Fibroblast of lung (primary cell): ENCODE measurements around the gene IGSF9. TPM values are rescaled to one million over a fixed set of nuclear protein-coding genes. Genes with fewer than 3 reads are reported as not detected.

Experiments
- DNase-seq, 2 donors: peaks; one replicate each; pipeline versions ENCODE4 v3.0.0 to v3.0.0-alpha.2; 2010; ENCODE audit warnings: low read depth in 2 of 2
- H2AFZ ChIP-seq: 2 replicates; pipeline ENCODE4 v1.5.1; 2012; ENCODE audit warnings: low read length, control low read depth, inconsistent platforms
- H3K27ac ChIP-seq: 2 replicates; pipeline ENCODE4 v1.5.1; 2011; ENCODE audit warnings: low read length, control low read depth; ENCODE audit not compliant: insufficient read depth
- H3K27me3 ChIP-seq: 2 replicates; pipeline ENCODE4 v1.5.1; 2011; ENCODE audit warnings: mild to moderate bottlenecking, low read length; ENCODE audit not compliant: control insufficient read depth, insufficient read depth
- H3K36me3 ChIP-seq: 2 replicates; pipeline ENCODE4 v1.5.1; 2011; ENCODE audit warnings: low read length; ENCODE audit not compliant: control insufficient read depth, insufficient read depth
- H3K4me1 ChIP-seq: 2 replicates; pipeline ENCODE4 v1.5.1; 2011; ENCODE audit warnings: low read length; ENCODE audit not compliant: control insufficient read depth, insufficient read depth; ENCODE audit errors: extremely low read depth
- H3K4me2 ChIP-seq: 2 replicates; pipeline ENCODE4 v1.5.1; 2011; ENCODE audit warnings: low read length, control low read depth; ENCODE audit not compliant: insufficient read depth; ENCODE audit errors: extremely low read depth
- H3K4me3 ChIP-seq, 4 experiments: fragments of 200-600 bp in 1 of 4; sonication (generic) in 1 of 4; replicated peaks in 1 of 4; 2 replicates each; pipeline ENCODE4 v1.5.1; 2011 to 2016; ENCODE audit warnings: low read length in 4 of 4, low read depth in 3 of 4, mild to moderate bottlenecking in 3 of 4, control low read depth in 2 of 4, inconsistent platforms in 1 of 4, mixed read lengths in 1 of 4; ENCODE audit not compliant: insufficient read depth in 1 of 4; ENCODE audit errors: control extremely low read depth in 1 of 4
- H3K79me2 ChIP-seq: 2 replicates; pipeline ENCODE4 v1.5.1; 2012; ENCODE audit warnings: mild to moderate bottlenecking, low read length, inconsistent platforms; ENCODE audit not compliant: control insufficient read depth, insufficient read depth
- H3K9ac ChIP-seq: 2 replicates; pipeline ENCODE4 v1.5.1; 2011; ENCODE audit warnings: mild to moderate bottlenecking, low read length, control low read depth; ENCODE audit not compliant: insufficient read depth
- H3K9me3 ChIP-seq: 2 replicates; pipeline ENCODE4 v1.5.1; 2012; ENCODE audit warnings: low read depth, low read length; ENCODE audit not compliant: control insufficient read depth, insufficient read depth
- H4K20me1 ChIP-seq: 2 replicates; pipeline ENCODE4 v1.5.1; 2011; ENCODE audit warnings: low read length; ENCODE audit not compliant: control insufficient read depth, insufficient read depth; ENCODE audit errors: extremely low read depth
- CTCF ChIP-seq, 2 donors: IDR thresholded peaks in 1 of 2; conservative IDR thresholded peaks in 1 of 2; 1 replicate in 1 of 2; 2 replicates in 1 of 2; pipeline ENCODE4 v1.5.1; 2011 to 2012; ENCODE audit warnings: low read length in 2 of 2, control low read depth in 1 of 2, inconsistent platforms in 1 of 2, low read depth in 1 of 2, mild to moderate bottlenecking in 1 of 2
- EZH2 ChIP-seq: IDR thresholded peaks from 2 replicates; pipeline ENCODE4 v1.5.1; 2012; ENCODE audit warnings: low read length, control low read depth, mild to moderate bottlenecking; ENCODE audit errors: missing control alignments
- polyA plus RNA-seq, 2 donors: library from polyadenylated mRNA; depleted of rRNA in 1 of 2; stranded (reverse) in 1 of 2; unstranded in 1 of 2; fragments of >200 nt; gene quantifications; 2 replicates each; pipeline ENCODE4 v1.2.1, GENCODE V29; 2011 to 2012; ENCODE audit warnings: missing spikeins in 1 of 2
- total RNA-seq: library from RNA; depleted of rRNA; stranded (reverse); fragments of >200 nt; gene quantifications from 2 replicates; pipeline ENCODE4 v1.2.1, GENCODE V29; 2014

Gene IGSF9
- total and polyA plus RNA-seq, 2 donors (not counting 1 experiment from before 2014, with no cell fraction given) = under 0.01 TPM; not detected in 1

GRCh38 chr1:159978107-159978398 lies 32.6 kb upstream of the IGSF9 start:
- H3K4me3 ChIP-seq = no peak overlapping the region
- TF ChIP-seq CTCF (conservative IDR thresholded peaks at IDR 0.05 in 1 of 2, IDR thresholded peaks at IDR 0.05 in 1 of 2; ENCODE audit: low read depth in 1 of 2, low read length in 2 of 2) (no peak), EZH2 (no peak)
- no peaks in the 10 kb centered on the region for H3K36me3 ChIP-seq
- no peak overlapping the region for H3K9ac ChIP-seq
- no peaks in the 10 kb centered on the region for H3K79me2 ChIP-seq
- H3K27ac ChIP-seq = no peak overlapping the region
- no peaks in the 10 kb centered on the region for H4K20me1 ChIP-seq
- no peak overlapping the region for H2AFZ ChIP-seq
- peaks cover 5% of the 10 kb centered on the region for H3K27me3 ChIP-seq
- no peaks in the 10 kb centered on the region for H3K9me3 ChIP-seq
- H3K4me1 ChIP-seq = no peaks in the 10 kb centered on the region
- DNase-seq = no peak
- H3K4me2 ChIP-seq = no peak overlapping the region

GRCh38 chr1:159977364-159978106 lies 32.1 kb upstream of the IGSF9 start:
- TF ChIP-seq CTCF (conservative IDR thresholded peaks at IDR 0.05 in 1 of 2, IDR thresholded peaks at IDR 0.05 in 1 of 2; ENCODE audit: low read depth in 1 of 2, low read length in 2 of 2) = no peak
- TF ChIP-seq EZH2 = no peak
- Histone ChIP-seq H3K36me3 (no peaks in the 10 kb centered on the region), H3K9me3 (no peaks in the 10 kb centered on the region), H3K27me3 (peaks cover 5% of the 10 kb centered on the region), H3K4me2 (no peak overlapping the region), H3K9ac (no peak overlapping the region), H3K4me3 (no peak overlapping the region), H3K79me2 (no peaks in the 10 kb centered on the region), H2AFZ (no peak overlapping the region), H3K27ac (no peak overlapping the region), H3K4me1 (no peaks in the 10 kb centered on the region), H4K20me1 (no peaks in the 10 kb centered on the region)
- DNase-seq = no peak

- Histone ChIP-seq H3K27ac (no peak overlapping the region), H3K9ac (no peak overlapping the region), H3K36me3 (no peaks in the 10 kb centered on the region), H2AFZ (no peak overlapping the region), H3K4me3 (no peak overlapping the region), H4K20me1 (no peaks in the 10 kb centered on the region), H3K4me2 (no peak overlapping the region), H3K4me1 (no peaks in the 10 kb centered on the region), H3K27me3 (peaks cover 5% of the 10 kb centered on the region), H3K79me2 (no peaks in the 10 kb centered on the region), H3K9me3 (no peaks in the 10 kb centered on the region)
- TF ChIP-seq EZH2 (no peak), CTCF (conservative IDR thresholded peaks at IDR 0.05 in 1 of 2, IDR thresholded peaks at IDR 0.05 in 1 of 2; ENCODE audit: low read depth in 1 of 2, low read length in 2 of 2) (no peak)
- no peak for DNase-seq
Measured at GRCh38 chr1:159974350-159974965, 29.0 kb upstream of the IGSF9 start.
